ENCODE results near the gene LINGO3. TPM values are rescaled to one million over a fixed set of nuclear protein-coding genes. Genes with fewer than 3 reads are reported as not detected.

The LINGO3 gene
- total RNA-seq, 3 donors from 2014 or later: not detected

DNA sequence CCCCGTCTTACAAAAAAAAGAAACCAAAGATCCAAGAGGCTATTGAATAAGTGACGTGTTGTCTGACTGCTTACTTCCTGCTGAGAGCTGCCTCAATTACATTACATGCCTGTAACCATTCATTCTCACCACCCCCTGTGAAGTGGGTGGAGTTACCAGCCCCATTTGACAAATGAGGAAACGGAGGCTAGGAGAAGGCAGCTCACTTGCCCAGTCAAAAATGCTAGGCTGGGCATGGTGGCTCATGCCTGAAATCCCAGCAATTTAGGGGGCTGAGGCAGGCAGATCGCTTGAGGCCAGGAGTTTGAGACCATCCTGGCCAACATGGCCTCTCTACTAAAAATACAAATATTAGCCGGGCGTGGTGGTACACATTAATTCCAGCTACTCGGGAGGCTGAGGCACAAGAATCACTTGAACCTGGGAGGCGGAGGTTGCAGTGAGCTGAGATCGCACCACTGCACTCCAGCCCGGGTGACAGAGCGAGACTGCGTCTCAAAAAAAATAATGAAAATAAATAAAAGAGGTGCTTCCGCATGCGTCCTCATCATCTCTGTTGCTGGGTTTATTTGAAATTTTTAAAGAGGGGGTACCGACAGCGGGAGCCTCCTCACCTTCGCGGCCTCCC is 19.9 kb upstream of the LINGO3 start:
- peak overlapping the region; percentile 98 for H3K4me3 ChIP-seq
- ATAC-seq (peak; percentile 38), DNase-seq (peak in 1 of 3 donors; percentile 67)
- H3K9me3 ChIP-seq: no peaks in the 10 kb centered on the region
- intact Hi-C loops (cut with DNase I, micrococcal nuclease): loop anchor here in 1 of 2 donors (10.0 kb wide), 1 partner anchor 93 kb away; the partner anchor contains the start of genes PLEKHJ1 and SF3A2
- peaks cover 46% of the 10 kb centered on the region for H3K4me1 ChIP-seq (ENCODE audit: low read depth)
- no peak for TF ChIP-seq CTCF (IDR thresholded peaks at IDR 0.05)
- no peaks in the 10 kb centered on the region for H3K36me3 ChIP-seq (ENCODE audit: low read depth)

- intact Hi-C loops (cut with DNase I, micrococcal nuclease): loop anchor here in 1 of 2 donors (10.0 kb wide), 1 partner anchor 92 kb away; the partner anchor contains the start of genes PLEKHJ1 and SF3A2
- Histone ChIP-seq H3K4me1 (ENCODE audit: low read depth) (peaks cover 37% of the 10 kb centered on the region), H3K9me3 (no peaks in the 10 kb centered on the region), H3K4me3 (no peak overlapping the region), H3K36me3 (ENCODE audit: low read depth) (no peaks in the 10 kb centered on the region)
- TF ChIP-seq CTCF (IDR thresholded peaks at IDR 0.05): no peak
- peak in 1 of 3 donors; percentile 38 for DNase-seq
- no peak for ATAC-seq
Measured at GRCh38 chr19:2326699-2327360, 18.9 kb upstream of the LINGO3 start.

DNA sequence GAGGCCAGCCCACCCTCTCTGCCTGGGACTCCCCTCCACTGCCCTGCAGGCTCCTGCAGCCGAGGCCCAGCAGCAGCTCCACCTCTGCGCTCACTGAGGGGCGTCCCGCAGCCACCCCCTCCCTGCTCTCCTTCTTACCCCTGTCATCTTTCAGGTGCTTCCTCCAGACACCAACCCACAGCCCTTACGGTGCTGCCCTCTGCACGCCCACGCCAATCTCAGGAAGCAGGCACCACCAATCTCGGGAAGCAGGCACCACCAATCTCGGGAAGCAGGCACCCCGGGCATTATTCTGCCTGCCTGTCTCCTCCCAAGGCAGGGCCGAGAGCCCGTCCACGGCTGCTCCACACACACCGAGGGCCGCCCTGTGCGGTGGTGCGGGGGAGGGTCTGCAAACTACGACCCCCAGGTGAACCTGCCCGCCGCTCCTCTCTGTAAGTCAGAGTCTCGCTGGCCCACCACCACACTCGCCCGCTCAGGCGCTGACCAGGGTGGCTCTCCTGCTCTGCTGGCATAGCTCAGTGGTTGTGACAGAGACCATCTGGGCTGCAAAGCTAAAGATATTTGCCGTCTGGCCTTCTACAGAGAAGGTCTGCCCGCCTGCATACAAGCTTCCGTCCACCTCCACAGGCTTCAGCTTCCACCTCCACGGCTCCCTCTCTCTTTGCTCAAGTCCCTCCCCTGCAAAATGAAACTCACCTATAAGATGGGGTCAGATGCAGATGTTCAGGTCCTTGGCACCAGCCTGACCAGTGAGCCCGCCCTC is 17.5 kb upstream of the LINGO3 start:
- DNase-seq: peak in 1 of 3 donors; percentile 59
- TF ChIP-seq CTCF (IDR thresholded peaks at IDR 0.05): no peak
- intact Hi-C loops (cut with DNase I, micrococcal nuclease): loop anchor here in 1 of 2 donors (10.0 kb wide), 1 partner anchor 91 kb away; the partner anchor contains the start of genes PLEKHJ1 and SF3A2
- Histone ChIP-seq H3K36me3 (ENCODE audit: low read depth) (no peaks in the 10 kb centered on the region), H3K4me1 (ENCODE audit: low read depth) (peaks cover 26% of the 10 kb centered on the region), H3K9me3 (no peaks in the 10 kb centered on the region), H3K4me3 (no peak overlapping the region)
- no peak for ATAC-seq

- no peak overlapping the region for H3K4me3 ChIP-seq
- H3K4me1 ChIP-seq (ENCODE audit: low read depth): peaks cover 15% of the 10 kb centered on the region
- TF ChIP-seq CTCF (IDR thresholded peaks at IDR 0.05): no peak
- no peak for DNase-seq
- H3K9me3 ChIP-seq: no peaks in the 10 kb centered on the region
- intact Hi-C loops (cut with DNase I, micrococcal nuclease): loop anchor here in 1 of 2 donors (10.0 kb wide), 1 partner anchor 90 kb away; the partner anchor contains the start of genes PLEKHJ1 and SF3A2
- ATAC-seq: no peak
- H3K36me3 ChIP-seq (ENCODE audit: low read depth): no peaks in the 10 kb centered on the region
Measured at GRCh38 chr19:2324220-2324948, 16.4 kb upstream of the LINGO3 start.

DNA sequence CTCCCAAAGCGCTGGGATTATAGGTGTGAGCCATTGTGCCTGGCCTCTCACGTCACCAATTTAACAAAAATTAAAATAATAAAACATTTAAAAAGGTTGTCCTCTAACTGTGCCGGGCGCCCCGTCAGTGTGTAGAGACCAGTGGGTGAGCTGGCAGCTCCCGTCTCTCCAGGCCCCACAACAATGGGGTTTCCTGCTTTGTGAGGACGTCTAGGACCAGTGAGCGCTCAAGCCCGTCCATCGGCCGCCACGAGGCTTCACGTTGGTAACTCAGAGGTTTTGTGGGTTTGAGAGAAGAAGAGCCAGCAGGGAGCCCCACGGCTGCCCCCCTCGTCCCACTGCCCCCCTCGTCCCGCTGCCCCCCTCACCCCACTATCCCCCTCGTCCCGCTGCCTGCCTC is 15.8 kb upstream of the LINGO3 start:
- no peak for ATAC-seq
- intact Hi-C loops (cut with DNase I, micrococcal nuclease): loop anchor here in 1 of 2 donors (10.0 kb wide), 1 partner anchor 89 kb away; the partner anchor contains the start of genes PLEKHJ1 and SF3A2
- DNase-seq: no peak
- no peak overlapping the region for H3K4me3 ChIP-seq
- no peak for TF ChIP-seq CTCF (IDR thresholded peaks at IDR 0.05)
- no peaks in the 10 kb centered on the region for H3K36me3 ChIP-seq (ENCODE audit: low read depth)
- peaks cover 12% of the 10 kb centered on the region for H3K4me1 ChIP-seq (ENCODE audit: low read depth)
- H3K9me3 ChIP-seq: no peaks in the 10 kb centered on the region

Data from mucosa of descending colon (tissue), 3 donors.